Measurements from ENCODE around the gene GNAT2. TPM values are rescaled to one million over a fixed set of nuclear protein-coding genes. Genes with fewer than 3 reads are reported as not detected.
A peak's percentile ranks its signal among the peaks of the same experiment; 100 is the strongest.

The GNAT2 gene
- total RNA-seq, 1 experiment from 2014 or later: not detected

GRCh38 chr1:109622895-109623294, 3.5 kb upstream of the GNAT2 start:
- Mint-ChIP-seq H3K36me3 (ENCODE audit: insufficient read depth, unreplicated experiment) (peaks cover 17% of the 10 kb centered on the region), H3K4me3 (ENCODE audit: unreplicated experiment) (no peak overlapping the region), H3K27ac (ENCODE audit: unreplicated experiment) (no peak overlapping the region), H3K9me3 (ENCODE audit: unreplicated experiment) (no peaks in the 10 kb centered on the region), H3K4me1 (ENCODE audit: low read depth, unreplicated experiment) (peaks cover 7% of the 10 kb centered on the region), H3K27me3 (ENCODE audit: insufficient read depth, unreplicated experiment) (no peaks in the 10 kb centered on the region)
- no peak overlapping the region for H3K4me3 ChIP-seq (ENCODE audit: low read depth, low read length)
- TF ChIP-seq, protein P1, sequence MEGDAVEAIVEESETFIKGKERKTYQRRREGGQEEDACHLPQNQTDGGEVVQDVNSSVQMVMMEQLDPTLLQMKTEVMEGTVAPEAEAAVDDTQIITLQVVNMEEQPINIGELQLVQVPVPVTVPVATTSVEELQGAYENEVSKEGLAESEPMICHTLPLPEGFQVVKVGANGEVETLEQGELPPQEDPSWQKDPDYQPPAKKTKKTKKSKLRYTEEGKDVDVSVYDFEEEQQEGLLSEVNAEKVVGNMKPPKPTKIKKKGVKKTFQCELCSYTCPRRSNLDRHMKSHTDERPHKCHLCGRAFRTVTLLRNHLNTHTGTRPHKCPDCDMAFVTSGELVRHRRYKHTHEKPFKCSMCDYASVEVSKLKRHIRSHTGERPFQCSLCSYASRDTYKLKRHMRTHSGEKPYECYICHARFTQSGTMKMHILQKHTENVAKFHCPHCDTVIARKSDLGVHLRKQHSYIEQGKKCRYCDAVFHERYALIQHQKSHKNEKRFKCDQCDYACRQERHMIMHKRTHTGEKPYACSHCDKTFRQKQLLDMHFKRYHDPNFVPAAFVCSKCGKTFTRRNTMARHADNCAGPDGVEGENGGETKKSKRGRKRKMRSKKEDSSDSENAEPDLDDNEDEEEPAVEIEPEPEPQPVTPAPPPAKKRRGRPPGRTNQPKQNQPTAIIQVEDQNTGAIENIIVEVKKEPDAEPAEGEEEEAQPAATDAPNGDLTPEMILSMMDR (IDR thresholded peaks at IDR 0.05; ENCODE audit: insufficient read depth in 1 of 2, low read depth in 1 of 2, low read length in 1 of 2, severe bottlenecking in 1 of 2, unreplicated experiment in 1 of 2): no peak
- no peaks in the 10 kb centered on the region for H3K36me3 ChIP-seq (ENCODE audit: control insufficient read depth, insufficient read depth, low read length)
- no peaks in the 10 kb centered on the region for H3K27me3 ChIP-seq (replicated peaks; ENCODE audit: control insufficient read depth, insufficient read depth, low read length)
- no TSS peak for BruUV-seq (replicated peaks)
- no peak for DNase-seq
- ChIA-PET CTCF (no interaction called here), POLR2A (no interaction called here)
- intact Hi-C loops (cut with micrococcal nuclease; ENCODE audit: unreplicated experiment): no loop called here
- H3K4me1 ChIP-seq: peaks cover 8% of the 10 kb centered on the region
- H3K9me3 ChIP-seq: no peaks in the 10 kb centered on the region

DNA sequence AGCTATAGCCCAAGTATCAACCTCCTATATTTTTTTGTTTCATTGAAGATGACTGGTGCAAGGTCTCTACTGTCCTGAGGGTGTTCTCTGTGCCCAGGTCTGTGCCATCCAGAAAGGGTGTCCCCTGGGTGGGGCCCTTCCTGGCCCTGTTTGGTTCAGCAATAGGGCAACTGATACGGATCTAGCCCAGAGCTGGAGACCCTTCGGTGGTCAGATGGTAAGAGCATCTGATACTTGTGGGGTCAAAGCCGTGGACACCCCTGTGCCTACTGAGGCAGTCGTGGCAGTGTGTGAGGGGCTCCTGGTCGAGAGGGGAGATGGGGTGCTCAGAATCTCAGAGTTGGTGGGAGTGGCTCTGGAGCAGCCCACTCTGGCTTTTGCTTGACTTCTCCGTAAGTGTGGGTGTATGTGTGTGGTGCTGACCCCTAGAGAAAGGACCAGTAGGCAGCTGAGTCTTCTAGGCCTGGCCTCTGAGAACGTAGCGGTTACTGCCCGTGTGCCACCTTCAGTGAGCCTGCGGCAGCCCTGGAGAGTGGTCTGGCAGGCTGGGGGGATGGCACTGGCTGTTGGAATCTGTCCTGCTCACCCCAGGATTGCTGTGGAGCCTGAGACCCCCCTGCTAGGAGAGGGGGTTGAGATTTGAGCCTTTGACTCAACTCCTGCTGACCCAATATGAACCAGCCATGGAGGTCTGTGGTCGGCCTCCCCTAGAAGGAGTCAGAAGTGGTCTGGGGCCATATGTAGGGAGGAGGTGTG, 2.9 kb upstream of the GNAT2 start:
- TF ChIP-seq, protein P1 (IDR thresholded peaks at IDR 0.05; ENCODE audit: insufficient read depth in 1 of 2, low read depth in 1 of 2, low read length in 1 of 2, severe bottlenecking in 1 of 2, unreplicated experiment in 1 of 2): no peak
- no TSS peak for BruUV-seq (replicated peaks)
- Mint-ChIP-seq H3K4me3 (ENCODE audit: unreplicated experiment) (peak overlapping the region; percentile 96), H3K9me3 (ENCODE audit: unreplicated experiment) (no peaks in the 10 kb centered on the region), H3K27ac (ENCODE audit: unreplicated experiment) (no peak overlapping the region), H3K36me3 (ENCODE audit: insufficient read depth, unreplicated experiment) (peaks cover 17% of the 10 kb centered on the region), H3K4me1 (ENCODE audit: low read depth, unreplicated experiment) (peaks cover 11% of the 10 kb centered on the region), H3K27me3 (ENCODE audit: insufficient read depth, unreplicated experiment) (no peaks in the 10 kb centered on the region)
- Histone ChIP-seq H3K4me1 (peaks cover 12% of the 10 kb centered on the region), H3K27me3 (replicated peaks; ENCODE audit: control insufficient read depth, insufficient read depth, low read length) (no peaks in the 10 kb centered on the region), H3K4me3 (ENCODE audit: low read depth, low read length) (no peak overlapping the region), H3K36me3 (ENCODE audit: control insufficient read depth, insufficient read depth, low read length) (no peaks in the 10 kb centered on the region), H3K9me3 (no peaks in the 10 kb centered on the region)
- ChIA-PET CTCF (no interaction called here), POLR2A (no interaction called here)
- no peak for DNase-seq
- intact Hi-C loops (cut with micrococcal nuclease; ENCODE audit: unreplicated experiment): no loop called here

- peak overlapping the region; percentile 80 for H3K4me3 ChIP-seq (ENCODE audit: low read depth, low read length)
- H3K4me1 Mint-ChIP-seq (ENCODE audit: low read depth, unreplicated experiment): peaks cover 16% of the 10 kb centered on the region
- H3K27ac Mint-ChIP-seq (ENCODE audit: unreplicated experiment): no peak overlapping the region
- TF ChIP-seq, protein P1 (IDR thresholded peaks at IDR 0.05; ENCODE audit: insufficient read depth in 1 of 2, low read depth in 1 of 2, low read length in 1 of 2, severe bottlenecking in 1 of 2, unreplicated experiment in 1 of 2): no peak
- no peaks in the 10 kb centered on the region for H3K27me3 Mint-ChIP-seq (ENCODE audit: insufficient read depth, unreplicated experiment)
- CTCF ChIA-PET: no interaction called here
- POLR2A ChIA-PET: no interaction called here
- intact Hi-C loops (cut with micrococcal nuclease; ENCODE audit: unreplicated experiment): no loop called here
- H3K9me3 Mint-ChIP-seq (ENCODE audit: unreplicated experiment): no peaks in the 10 kb centered on the region
- DNase-seq: no peak
- H3K27me3 ChIP-seq (replicated peaks; ENCODE audit: control insufficient read depth, insufficient read depth, low read length): no peaks in the 10 kb centered on the region
- BruUV-seq (replicated peaks): TSS peak; percentile 24
- H3K36me3 ChIP-seq (ENCODE audit: control insufficient read depth, insufficient read depth, low read length): no peaks in the 10 kb centered on the region
- peak overlapping the region; percentile 96 for H3K4me3 Mint-ChIP-seq (ENCODE audit: unreplicated experiment)
- peaks cover 15% of the 10 kb centered on the region for H3K4me1 ChIP-seq
- no peaks in the 10 kb centered on the region for H3K9me3 ChIP-seq
- peaks cover 17% of the 10 kb centered on the region for H3K36me3 Mint-ChIP-seq (ENCODE audit: insufficient read depth, unreplicated experiment)
Measured at GRCh38 chr1:109621379-109622136, 2.1 kb upstream of the GNAT2 start.
